Endothelial cell of umbilical vein (primary cell): ENCODE results near the gene ANP32B. TPM values are rescaled to one million over a fixed set of nuclear protein-coding genes. Genes with fewer than 3 reads are reported as not detected.

Source experiments
- BruUV-seq: library from RNA; stranded (reverse); fragments of 400-500 nt; replicated peaks from 2 replicates; lab custom pipeline; 2021; lab: Mats Ljungman, UMichigan
- CTCF ChIA-PET: fragments of 300-600, 350-600 bp; sonication (Branson Sonifier 250); formaldehyde crosslinking; loops from one replicate; lab custom pipeline; 2021; ENCODE audit warnings: antibody characterized with exemption, inconsistent platforms; lab: Charles Lee
- POLR2A ChIA-PET: fragments of 300-600, 350-600 bp; sonication (Branson Sonifier 250); formaldehyde crosslinking; loops from one replicate; lab custom pipeline; 2021; ENCODE audit warnings: antibody characterized with exemption, inconsistent platforms; lab: Charles Lee
- DNase-seq: peaks from one replicate; pipeline ENCODE4 v3.0.0-alpha.2; 2011; ENCODE audit warnings: low read depth, low spot score
- FAIRE-seq: peaks from 2 replicates; lab custom pipeline; 2011; peaks lifted over from hg19 to GRCh38; lab: Jason Lieb, UNC
- H2AFZ ChIP-seq: 2 replicates; pipeline ENCODE4 v1.6.0; 2012; ENCODE audit warnings: low read depth, low read length, control low read depth, inconsistent platforms
- H3K27ac ChIP-seq: 2 replicates; pipeline ENCODE4 v1.5.1; 2011; ENCODE audit warnings: low read depth, mild to moderate bottlenecking, control low read depth, low read length, moderate library complexity; ENCODE audit not compliant: insufficient read depth
- H3K27me3 ChIP-seq, 2 experiments: 2 replicates each; pipeline versions ENCODE4 v1.6.0 to v1.6.1; 2011; ENCODE audit warnings: low read length in 2 of 2, mixed read lengths in 1 of 2; ENCODE audit not compliant: control insufficient read depth in 2 of 2, insufficient read depth in 2 of 2
- H3K36me3 ChIP-seq, 2 experiments: 2 replicates in 1 of 2; 3 replicates in 1 of 2; pipeline ENCODE4 v1.5.1; 2011; ENCODE audit warnings: low read length in 2 of 2, mild to moderate bottlenecking in 1 of 2, moderate library complexity in 1 of 2; ENCODE audit not compliant: control insufficient read depth in 2 of 2, insufficient read depth in 2 of 2; ENCODE audit errors: extremely low read depth in 1 of 2
- H3K4me1 ChIP-seq: 3 replicates; pipeline ENCODE4 v1.5.1; 2011; ENCODE audit warnings: mild to moderate bottlenecking, low read length; ENCODE audit not compliant: control insufficient read depth, insufficient read depth; ENCODE audit errors: extremely low read depth
- H3K4me2 ChIP-seq: 2 replicates; pipeline ENCODE4 v1.6.1; 2011; ENCODE audit warnings: low read length, control low read depth, mixed read lengths; ENCODE audit not compliant: insufficient read depth
- H3K4me3 ChIP-seq, 3 experiments: fragments of 200-600 bp in 1 of 3; sonication (generic), shearing (Covaris generic) in 1 of 3; replicated peaks in 1 of 3; 2 replicates each; pipeline ENCODE4 v1.5.1; 2011 to 2016; ENCODE audit warnings: control low read depth in 3 of 3, low read length in 3 of 3, mild to moderate bottlenecking in 2 of 3, inconsistent platforms in 1 of 3, low read depth in 1 of 3, moderate library complexity in 1 of 3; ENCODE audit not compliant: insufficient read depth in 1 of 3
- H3K79me2 ChIP-seq: 2 replicates; pipeline ENCODE4 v1.6.0; 2012; ENCODE audit warnings: low read length, inconsistent platforms; ENCODE audit not compliant: control insufficient read depth, insufficient read depth
- H3K9ac ChIP-seq: replicated peaks from 2 replicates; pipeline ENCODE3; 2011; ENCODE audit warnings: low read length, control low read depth; ENCODE audit not compliant: insufficient read depth; ENCODE audit errors: extremely low read depth
- H3K9me1 ChIP-seq: replicated peaks from 3 replicates; pipeline ENCODE4 v1.6.0; 2011; ENCODE audit warnings: mild to moderate bottlenecking, low read length; ENCODE audit not compliant: control insufficient read depth, insufficient read depth; ENCODE audit errors: extremely low read depth
- H3K9me3 ChIP-seq: replicated peaks from 2 replicates; pipeline ENCODE4 v1.5.1; 2012; ENCODE audit warnings: low read length, inconsistent platforms; ENCODE audit not compliant: control insufficient read depth, insufficient read depth
- H4K20me1 ChIP-seq: replicated peaks from 2 replicates; pipeline ENCODE3; 2011; ENCODE audit warnings: mild to moderate bottlenecking, low read length; ENCODE audit not compliant: control insufficient read depth, insufficient read depth; ENCODE audit errors: extremely low read depth
- CTCF ChIP-seq, 2 donors: IDR thresholded peaks; 1 replicate in 1 of 2; 2 replicates in 1 of 2; pipeline ENCODE4 v1.5.1; 2011; ENCODE audit warnings: low read length in 2 of 2, mild to moderate bottlenecking in 2 of 2, moderate library complexity in 2 of 2, control low read depth in 1 of 2, inconsistent platforms in 1 of 2, low read depth in 1 of 2; ENCODE audit not compliant: insufficient read depth in 1 of 2; ENCODE audit errors: extremely low read depth in 1 of 2
- EZH2 ChIP-seq: IDR thresholded peaks from 2 replicates; pipeline ENCODE4 v1.6.1; 2012; ENCODE audit warnings: borderline replicate concordance, low read depth, mild to moderate bottlenecking, moderate library complexity, low read length, inconsistent platforms; ENCODE audit not compliant: severe bottlenecking
- FOS ChIP-seq: IDR thresholded peaks from 2 replicates; pipeline ENCODE4 v1.6.1; 2011; ENCODE audit warnings: mild to moderate bottlenecking, low read length, moderate library complexity, borderline replicate concordance; ENCODE audit not compliant: insufficient read depth
- GATA2 ChIP-seq: IDR thresholded peaks from 2 replicates; pipeline ENCODE4 v1.7.0; 2011; ENCODE audit warnings: low read depth, mild to moderate bottlenecking, moderate library complexity, mixed read lengths, low read length; ENCODE audit not compliant: insufficient read length, insufficient read depth
- JUN ChIP-seq: IDR thresholded peaks from 2 replicates; pipeline ENCODE4 v1.6.1; 2011; ENCODE audit warnings: borderline replicate concordance, low read depth; ENCODE audit not compliant: insufficient read length, insufficient read depth
- MAX ChIP-seq: IDR thresholded peaks from 2 replicates; pipeline ENCODE4 v1.6.1; 2011; ENCODE audit not compliant: insufficient read depth, insufficient read length
- MYC ChIP-seq: IDR thresholded peaks from one replicate; pipeline ENCODE4 v1.6.1; 2011; ENCODE audit warnings: mild to moderate bottlenecking, low read depth, low read length
- POLR2A ChIP-seq: IDR thresholded peaks from 2 replicates; pipeline ENCODE4 v1.6.1; 2012; ENCODE audit warnings: low read depth, mild to moderate bottlenecking, control low read depth, low read length
- POLR2AphosphoS5 ChIP-seq: IDR thresholded peaks from 2 replicates; pipeline ENCODE4 v1.6.1; 2012; ENCODE audit warnings: low read depth, mild to moderate bottlenecking, control low read depth, low read length, moderate library complexity; ENCODE audit not compliant: insufficient read depth
- dilution Hi-C: fragments of 300-500 bp; cut with MboI; formaldehyde crosslinking; loops from one replicate; pipeline ENCODE4 v1.15.0; 2019; ENCODE audit warnings: low sequenced_read_pairs; ENCODE audit not compliant: extremely low pct_ligation_motif_present
- intact Hi-C: fragments of 100-400 bp; cut with micrococcal nuclease; formaldehyde crosslinking; loops from one replicate; pipeline ENCODE4 v1.10.0; 2022
- polyA plus RNA-seq, 4 experiments: library from polyadenylated mRNA; depleted of rRNA in 3 of 4; stranded (reverse) in 3 of 4; unstranded in 1 of 4; fragments of >200 nt; gene quantifications; 2 replicates each; pipeline versions ENCODE4 v1.2.1 to v1.2.3, GENCODE V29; 2011 to 2012; ENCODE audit warnings: missing spikeins in 1 of 4
- total RNA-seq: library from RNA; stranded (reverse); gene quantifications from 2 replicates; pipeline ENCODE4 v1.2.3, GENCODE V29; 2021

Gene ANP32B
- total and polyA plus RNA-seq, 2 donors (not counting 3 experiments of a cell fraction or from before 2014, with no cell fraction given): 13.9 to 173 TPM

- H4K20me1 ChIP-seq: no peaks in the 10 kb centered on the region
- H3K9ac ChIP-seq: no peak overlapping the region
- H3K27me3 ChIP-seq: no peaks in the 10 kb centered on the region
- intact Hi-C loops (loop anchor here (1.0 kb wide), 1 partner anchor 11 kb away; no protein-coding TSS in a partner anchor), dilution Hi-C loops (no loop called here)
- H3K4me2 ChIP-seq: no peak overlapping the region
- POLR2A ChIA-PET: interaction anchor here (2.4 kb wide), 1 partner anchor 35 kb away, joined by 9 read pairs; the partner anchor contains the start of gene NANS
- no TSS peak for BruUV-seq
- no peaks in the 10 kb centered on the region for H3K9me1 ChIP-seq
- CTCF ChIA-PET: interaction anchor here (0.7 to 2.4 kb wide), 9 partner anchors 11 to 99 kb away, joined by 3 to 19 read pairs (median 3); partner anchors contain the start of gene TRMO
- FAIRE-seq (no peak), DNase-seq (no peak)
- no peak overlapping the region for H3K4me3 ChIP-seq
- H3K4me1 ChIP-seq: peaks cover 18% of the 10 kb centered on the region
- no peaks in the 10 kb centered on the region for H3K79me2 ChIP-seq
- H2AFZ ChIP-seq: no peak overlapping the region
- H3K36me3 ChIP-seq: peaks cover 8 to 10% of the 10 kb centered on the region in 2 experiments
- no peak for TF ChIP-seq GATA2
- no peak for TF ChIP-seq POLR2A
- TF ChIP-seq MYC: no peak
- TF ChIP-seq MAX: no peak
- no peak for TF ChIP-seq FOS
- TF ChIP-seq JUN: no peak
- TF ChIP-seq EZH2: no peak
- TF ChIP-seq POLR2AphosphoS5: no peak
- no peak for TF ChIP-seq CTCF (IDR thresholded peaks at IDR 0.05; ENCODE audit: extremely low read depth in 1 of 2, insufficient read depth in 1 of 2, low read depth in 1 of 2, low read length in 2 of 2)
- H3K9me3 ChIP-seq: no peaks in the 10 kb centered on the region
- H3K27ac ChIP-seq: peak overlapping the region; percentile 15
These were observed 38.3 kb downstream of the ANP32B start for GRCh38 chr9:98021306-98022040.
